ENCODE measurements around the gene GCC1. TPM values are rescaled to one million over a fixed set of nuclear protein-coding genes. Genes with fewer than 3 reads are reported as not detected.

GCC1 gene
- total RNA-seq, 2 experiments from 2014 or later, result 13.3 to 18.3 TPM

DNA sequence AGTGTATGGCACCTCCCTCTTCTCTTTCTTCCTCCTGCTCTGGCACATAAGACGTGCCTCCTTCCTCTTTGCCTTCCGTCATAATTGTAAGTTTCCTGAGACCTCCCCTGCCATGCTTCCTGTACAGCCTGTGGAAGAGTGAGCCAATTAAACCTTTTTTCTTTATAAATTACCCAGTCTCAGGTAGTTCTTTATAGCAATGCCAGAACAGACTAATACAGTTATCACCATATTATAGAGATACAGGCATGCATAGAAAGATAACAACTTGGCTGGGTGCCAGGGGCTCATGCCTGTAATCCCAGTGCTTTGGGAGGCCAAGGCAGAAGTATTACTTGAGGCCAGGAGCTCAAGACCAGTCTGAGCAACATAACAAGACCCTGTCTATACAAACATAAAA lies 53.2 kb downstream of the GCC1 start:
- Histone ChIP-seq H4K20me1 (ENCODE audit: insufficient read depth, low read length) (no peaks in the 10 kb centered on the region), H2AFZ (ENCODE audit: low read length) (no peak overlapping the region), H3K36me3 (ENCODE audit: insufficient read depth, low read length) (no peaks in the 10 kb centered on the region), H3K9me2 (ENCODE audit: insufficient read depth, low read length) (no peaks in the 10 kb centered on the region), H3K9me3 (ENCODE audit: low read length) (no peaks in the 10 kb centered on the region), H3K27ac (ENCODE audit: low read depth, low read length, poor library complexity, severe bottlenecking) (no peak overlapping the region), H3K79me2 (ENCODE audit: insufficient read depth, low read depth, low read length) (no peaks in the 10 kb centered on the region), H3K4me2 (ENCODE audit: low read length) (no peak overlapping the region), H3K4me1 (ENCODE audit: insufficient read depth, low read length, poor library complexity, severe bottlenecking) (no peaks in the 10 kb centered on the region), H3K4me3 (ENCODE audit: low read depth, low read length, poor library complexity, severe bottlenecking) (no peak overlapping the region)
- ChIA-PET CTCF (ENCODE audit: unreplicated experiment) (no interaction called here), POLR2A (interaction anchor here (0.6 kb wide), 2 partner anchors 28 to 641 kb away, joined by 3 to 6 read pairs; no protein-coding TSS in a partner anchor)
- no peak for DNase-seq (ENCODE audit: low spot score)
- TF ChIP-seq EZH2phosphoT487 (IDR thresholded peaks at IDR 0.05; ENCODE audit: borderline replicate concordance, low read depth, low read length), result no peak
- TF ChIP-seq, protein P1, sequence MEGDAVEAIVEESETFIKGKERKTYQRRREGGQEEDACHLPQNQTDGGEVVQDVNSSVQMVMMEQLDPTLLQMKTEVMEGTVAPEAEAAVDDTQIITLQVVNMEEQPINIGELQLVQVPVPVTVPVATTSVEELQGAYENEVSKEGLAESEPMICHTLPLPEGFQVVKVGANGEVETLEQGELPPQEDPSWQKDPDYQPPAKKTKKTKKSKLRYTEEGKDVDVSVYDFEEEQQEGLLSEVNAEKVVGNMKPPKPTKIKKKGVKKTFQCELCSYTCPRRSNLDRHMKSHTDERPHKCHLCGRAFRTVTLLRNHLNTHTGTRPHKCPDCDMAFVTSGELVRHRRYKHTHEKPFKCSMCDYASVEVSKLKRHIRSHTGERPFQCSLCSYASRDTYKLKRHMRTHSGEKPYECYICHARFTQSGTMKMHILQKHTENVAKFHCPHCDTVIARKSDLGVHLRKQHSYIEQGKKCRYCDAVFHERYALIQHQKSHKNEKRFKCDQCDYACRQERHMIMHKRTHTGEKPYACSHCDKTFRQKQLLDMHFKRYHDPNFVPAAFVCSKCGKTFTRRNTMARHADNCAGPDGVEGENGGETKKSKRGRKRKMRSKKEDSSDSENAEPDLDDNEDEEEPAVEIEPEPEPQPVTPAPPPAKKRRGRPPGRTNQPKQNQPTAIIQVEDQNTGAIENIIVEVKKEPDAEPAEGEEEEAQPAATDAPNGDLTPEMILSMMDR (conservative IDR thresholded peaks at IDR 0.05; ENCODE audit: low read length), result no peak
- intact Hi-C loops (cut with micrococcal nuclease; ENCODE audit: unreplicated experiment), result no loop called here
- BruUV-seq (replicated peaks), result no TSS peak

Other genes starting within 250 kb of the GCC1 start
- 23.8 and 23.9 TPM in 2 replicates for gene ZNF800, start 192.9 kb downstream of the GCC1 start, total RNA-seq (2014; rRNA removed; shearing (Covaris generic))
- 42.2 and 44.0 TPM in 2 replicates for gene ZNF800, start 192.9 kb downstream of the GCC1 start, total RNA-seq (2022)
- gene ARF5, start 2.8 kb upstream of the GCC1 start, total RNA-seq (2014; rRNA removed; shearing (Covaris generic)), result 162 and 165 TPM in 2 replicates
- 149 and 151 TPM in 2 replicates for gene ARF5, start 2.8 kb upstream of the GCC1 start, total RNA-seq (2022)
- gene FSCN3, start 8.1 kb upstream of the GCC1 start, total RNA-seq (2014; rRNA removed; shearing (Covaris generic)), result 0.32 and 3.0 TPM in 2 replicates
- gene FSCN3, start 8.1 kb upstream of the GCC1 start, total RNA-seq (2022), result 0.98 and 1.5 TPM in 2 replicates
- gene PAX4, start 32.5 kb upstream of the GCC1 start, total RNA-seq (2014; rRNA removed; shearing (Covaris generic)), result not detected in 2 replicates
- gene PAX4, start 32.5 kb upstream of the GCC1 start, total RNA-seq (2022), result not detected in 2 replicates
- 111 and 112 TPM in 2 replicates for gene SND1, start 66.6 kb upstream of the GCC1 start, total RNA-seq (2014; rRNA removed; shearing (Covaris generic))
- gene SND1, start 66.6 kb upstream of the GCC1 start, total RNA-seq (2022), result 221 and 225 TPM in 2 replicates

Data from OCI-LY7 (cell line).